Measurements from ENCODE around the gene MORF4L2.

MORF4L2 gene

GRCh38 chrX:103631145-103631544 is 55.4 kb downstream of the MORF4L2 start:
- no peak for DNase-seq (ENCODE audit: low spot score)

- no peak for DNase-seq (ENCODE audit: low spot score)
Measured at GRCh38 chrX:103630171-103630511, 56.4 kb downstream of the MORF4L2 start.

- DNase-seq (ENCODE audit: low spot score), result peak; percentile 74
Measured at GRCh38 chrX:103629318-103630170, 57.0 kb downstream of the MORF4L2 start.

GRCh38 chrX:103628386-103629317 is 57.8 kb downstream of the MORF4L2 start, which contains the start of gene TCEAL1:
TSS of gene TCEAL1 (plus strand) at chrX:103628975. CDS start at chrX:103629917, 942 bp downstream.
- DNase-seq (ENCODE audit: low spot score), result peak; percentile 56

- DNase-seq (ENCODE audit: low spot score), result no peak
Measured at GRCh38 chrX:103626855-103627254, 59.6 kb downstream of the MORF4L2 start.

All from D341Med (cell line).